Measurements from ENCODE around the gene APBB1. TPM values are rescaled to one million over a fixed set of nuclear protein-coding genes. Genes with fewer than 3 reads are reported as not detected.

Gene APBB1
- polyA plus RNA-seq, 1 of the 3 experiments (the other 2 are of a cell fraction) = 35.9 TPM

GRCh38 chr11:6457581-6458320 is 38.9 kb upstream of the APBB1 start:
- H3K4me1 ChIP-seq (ENCODE audit: control insufficient read depth in 1 of 2, insufficient read depth in 2 of 2, low read depth in 1 of 2, low read length in 1 of 2) = no peaks in the 10 kb centered on the region
- H3K79me2 ChIP-seq (ENCODE audit: insufficient read depth) = no peaks in the 10 kb centered on the region
- ChIA-PET CTCF (interaction anchor here (6.2 kb wide), 1 partner anchor 14 kb away, joined by 51 read pairs; no protein-coding TSS in a partner anchor), POLR2A (no interaction called here)
- H3K9me3 ChIP-seq = no peaks in the 10 kb centered on the region
- H3K36me3 ChIP-seq (replicated peaks in 1 of 2; ENCODE audit: control insufficient read depth in 1 of 2, insufficient read depth in 2 of 2, low read length in 1 of 2) = peaks cover 19 to 49% of the 10 kb centered on the region in 2 experiments
- DNase-seq = no peak
- WGBS (ENCODE audit: low lambda C conversion rate) = 97% methylated on average over 19 of the region's 26 CpGs
- H3K27ac ChIP-seq (ENCODE audit: low read depth in 2 of 2, low read length in 1 of 2) = no peak overlapping the region
- no peak overlapping the region for H3K9ac ChIP-seq
- TF ChIP-seq SIN3A (IDR thresholded peaks at IDR 0.05; ENCODE audit: borderline replicate concordance, low read depth, low read length) (no peak), NRF1 (IDR thresholded peaks at IDR 0.05; ENCODE audit: low read depth, low read length) (no peak), RXRA (IDR thresholded peaks at IDR 0.05; ENCODE audit: borderline replicate concordance, low read depth) (no peak), USF1 (IDR thresholded peaks at IDR 0.05; ENCODE audit: borderline replicate concordance, low read depth) (no peak), YY1 (IDR thresholded peaks at IDR 0.05; ENCODE audit: low read depth) (no peak), TEAD4 (IDR thresholded peaks at IDR 0.05; ENCODE audit: borderline replicate concordance, insufficient read depth) (no peak), TAF1 (IDR thresholded peaks at IDR 0.05; ENCODE audit: borderline replicate concordance, low read depth, low read length) (no peak), CHD2 (IDR thresholded peaks at IDR 0.05; ENCODE audit: low read length, partially characterized antibody) (no peak), USF2 (IDR thresholded peaks at IDR 0.05; ENCODE audit: borderline replicate concordance, low read depth, low read length) (no peak), MEF2A (IDR thresholded peaks at IDR 0.05; ENCODE audit: borderline replicate concordance, low read depth) (no peak), REST (IDR thresholded peaks at IDR 0.05; ENCODE audit: low read depth, low read length) (no peak), FOXJ3 (CRISPR knock-in tag; IDR thresholded peaks at IDR 0.05) (no peak), JUND (IDR thresholded peaks at IDR 0.05) (no peak), GABPA (IDR thresholded peaks at IDR 0.05; ENCODE audit: low read depth) (no peak), FOXM1 (IDR thresholded peaks at IDR 0.05; ENCODE audit: low read depth) (no peak), RCOR1 (IDR thresholded peaks at IDR 0.05; ENCODE audit: low read length) (no peak), GATA2 (CRISPR knock-in tag; IDR thresholded peaks at IDR 0.05) (no peak), EZH2phosphoT487 (IDR thresholded peaks at IDR 0.05; ENCODE audit: borderline replicate concordance, low read depth) (no peak)
- TF ChIP-seq, protein P1, sequence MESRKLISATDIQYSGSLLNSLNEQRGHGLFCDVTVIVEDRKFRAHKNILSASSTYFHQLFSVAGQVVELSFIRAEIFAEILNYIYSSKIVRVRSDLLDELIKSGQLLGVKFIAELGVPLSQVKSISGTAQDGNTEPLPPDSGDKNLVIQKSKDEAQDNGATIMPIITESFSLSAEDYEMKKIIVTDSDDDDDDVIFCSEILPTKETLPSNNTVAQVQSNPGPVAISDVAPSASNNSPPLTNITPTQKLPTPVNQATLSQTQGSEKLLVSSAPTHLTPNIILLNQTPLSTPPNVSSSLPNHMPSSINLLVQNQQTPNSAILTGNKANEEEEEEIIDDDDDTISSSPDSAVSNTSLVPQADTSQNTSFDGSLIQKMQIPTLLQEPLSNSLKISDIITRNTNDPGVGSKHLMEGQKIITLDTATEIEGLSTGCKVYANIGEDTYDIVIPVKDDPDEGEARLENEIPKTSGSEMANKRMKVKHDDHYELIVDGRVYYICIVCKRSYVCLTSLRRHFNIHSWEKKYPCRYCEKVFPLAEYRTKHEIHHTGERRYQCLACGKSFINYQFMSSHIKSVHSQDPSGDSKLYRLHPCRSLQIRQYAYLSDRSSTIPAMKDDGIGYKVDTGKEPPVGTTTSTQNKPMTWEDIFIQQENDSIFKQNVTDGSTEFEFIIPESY (IDR thresholded peaks at IDR 0.05; ENCODE audit: borderline replicate concordance, low read depth) = no peak
- no peak overlapping the region for H3K4me2 ChIP-seq
- no peaks in the 10 kb centered on the region for H4K20me1 ChIP-seq (ENCODE audit: insufficient read depth)
- no peaks in the 10 kb centered on the region for H3K9me2 ChIP-seq
- no peaks in the 10 kb centered on the region for H3F3A ChIP-seq (replicated peaks; ENCODE audit: insufficient read depth)
- H3K4me3 ChIP-seq (ENCODE audit: low read depth in 2 of 2, low read length in 1 of 2) = no peak overlapping the region
- no peak overlapping the region for H2AFZ ChIP-seq (ENCODE audit: low read depth)
- H3K27me3 ChIP-seq (ENCODE audit: insufficient read depth) = no peaks in the 10 kb centered on the region

Data from SK-N-SH (cell line).